A673 (cell line): ENCODE data around the gene OTOP3.

ENCODE experiments used
- EZH2 ChIP-seq: fragments of 200-600 bp; sonication (generic); IDR thresholded peaks from 2 replicates; pipeline ENCODE4 v1.6.1; 2017; ENCODE audit warnings: borderline replicate concordance, low read depth, mild to moderate bottlenecking, mixed read lengths, antibody characterized with exemption, low read length; ENCODE audit not compliant: poor library complexity, severe bottlenecking
- TF ChIP-seq, protein P1 (sequence below): fragments of 300-800, 200-600 bp; sonication (generic); conservative IDR thresholded peaks from 2 replicates; pipeline ENCODE4 v1.5.1; 2017; ENCODE audit warnings: low read depth, mild to moderate bottlenecking, antibody characterized with exemption, low read length, moderate library complexity, mixed read lengths

GRCh38 chr17:74990581-74991105 is 54.9 kb downstream of the OTOP3 start:
- TF ChIP-seq, protein P1, sequence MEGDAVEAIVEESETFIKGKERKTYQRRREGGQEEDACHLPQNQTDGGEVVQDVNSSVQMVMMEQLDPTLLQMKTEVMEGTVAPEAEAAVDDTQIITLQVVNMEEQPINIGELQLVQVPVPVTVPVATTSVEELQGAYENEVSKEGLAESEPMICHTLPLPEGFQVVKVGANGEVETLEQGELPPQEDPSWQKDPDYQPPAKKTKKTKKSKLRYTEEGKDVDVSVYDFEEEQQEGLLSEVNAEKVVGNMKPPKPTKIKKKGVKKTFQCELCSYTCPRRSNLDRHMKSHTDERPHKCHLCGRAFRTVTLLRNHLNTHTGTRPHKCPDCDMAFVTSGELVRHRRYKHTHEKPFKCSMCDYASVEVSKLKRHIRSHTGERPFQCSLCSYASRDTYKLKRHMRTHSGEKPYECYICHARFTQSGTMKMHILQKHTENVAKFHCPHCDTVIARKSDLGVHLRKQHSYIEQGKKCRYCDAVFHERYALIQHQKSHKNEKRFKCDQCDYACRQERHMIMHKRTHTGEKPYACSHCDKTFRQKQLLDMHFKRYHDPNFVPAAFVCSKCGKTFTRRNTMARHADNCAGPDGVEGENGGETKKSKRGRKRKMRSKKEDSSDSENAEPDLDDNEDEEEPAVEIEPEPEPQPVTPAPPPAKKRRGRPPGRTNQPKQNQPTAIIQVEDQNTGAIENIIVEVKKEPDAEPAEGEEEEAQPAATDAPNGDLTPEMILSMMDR = no peak
- no peak for TF ChIP-seq EZH2
